GM19043 (cell line): ENCODE data around the gene AP3M1.
"Not testable (repeated sequence)": the region's sequence is repeated elsewhere in the genome, so short reads cannot be mapped to it uniquely, and the experiment has no call there.

Experiments used
- ATAC-seq: cut with Tn5 transposase; IDR thresholded peaks from one replicate; pipeline ENCODE4 v1.9.1; 2021; ENCODE audit warnings: low read depth; ENCODE audit not compliant: unreplicated experiment

Gene AP3M1

DNA sequence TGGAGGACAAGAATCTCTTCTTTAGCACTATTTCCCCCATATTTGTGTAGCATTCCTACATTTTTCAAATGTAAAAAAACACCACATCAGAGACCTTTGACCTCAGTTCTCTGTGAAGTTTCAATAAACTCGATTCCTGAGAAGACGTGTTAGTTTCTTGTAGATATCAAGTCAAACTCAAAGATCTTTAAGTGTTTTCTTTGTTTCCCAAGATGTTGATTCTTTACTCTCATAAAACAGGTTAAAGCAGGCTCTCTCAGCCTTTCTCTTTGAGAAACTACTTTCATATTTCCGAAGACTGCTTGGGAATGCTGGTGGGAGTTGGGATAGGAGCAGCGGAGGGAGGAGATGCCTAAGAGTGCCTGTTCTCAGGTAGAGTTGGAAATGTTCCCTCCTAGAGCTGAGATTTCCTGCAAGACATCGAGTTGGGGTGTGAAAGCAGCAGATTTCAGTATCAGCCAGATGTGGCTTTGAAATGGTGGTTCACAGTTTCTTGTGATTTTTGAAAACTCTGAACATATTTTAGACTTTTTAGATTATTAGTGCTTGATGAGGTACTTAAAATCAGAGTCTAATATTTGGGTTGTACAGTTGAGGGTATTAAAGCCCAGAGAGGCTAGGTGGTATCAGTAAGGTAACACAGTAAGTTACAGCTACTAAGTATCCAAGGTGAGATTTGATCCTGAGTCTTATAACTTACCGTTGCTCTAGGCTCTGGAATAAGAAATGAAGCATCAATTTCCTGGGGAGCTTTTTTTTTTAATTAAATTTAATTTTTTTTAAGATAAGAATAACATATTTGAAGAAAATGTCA is 14.3 kb upstream of the AP3M1 start:
- ATAC-seq, result no peak

DNA sequence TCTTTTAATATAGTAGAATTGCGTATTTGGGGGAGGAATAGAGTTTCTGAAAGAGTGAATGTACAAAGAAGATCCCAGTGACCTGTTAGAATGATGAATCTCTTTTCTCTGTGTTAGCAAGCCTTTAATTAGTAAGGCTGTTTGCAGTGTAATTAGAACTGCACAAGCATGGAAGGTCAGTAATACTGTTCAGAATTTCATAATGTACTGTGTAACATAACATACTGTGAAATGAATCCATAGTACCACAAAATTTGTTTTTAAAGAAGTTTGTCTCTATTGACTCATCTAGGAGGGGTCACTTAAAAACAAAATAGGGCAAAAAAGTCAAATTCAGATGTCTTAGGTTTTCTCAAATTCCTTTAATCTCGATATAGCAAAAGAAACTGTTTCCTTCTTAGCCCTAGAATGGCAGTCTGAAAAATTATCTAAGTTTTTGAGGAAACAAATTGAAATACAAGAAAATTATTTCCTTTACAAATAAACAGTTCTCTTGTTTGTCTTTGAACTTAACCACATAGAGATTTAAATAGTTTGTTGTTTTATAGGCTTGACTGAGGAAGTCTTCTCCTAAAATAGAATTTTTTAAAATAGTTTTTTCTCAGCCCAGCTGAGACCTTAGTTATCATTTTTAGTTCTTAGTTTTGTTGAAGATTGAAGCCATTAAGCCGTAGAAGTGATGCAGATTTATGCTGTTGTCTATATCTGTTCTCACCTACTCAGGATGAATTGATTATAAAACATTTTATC is 12.9 kb upstream of the AP3M1 start:
- no peak for ATAC-seq

DNA sequence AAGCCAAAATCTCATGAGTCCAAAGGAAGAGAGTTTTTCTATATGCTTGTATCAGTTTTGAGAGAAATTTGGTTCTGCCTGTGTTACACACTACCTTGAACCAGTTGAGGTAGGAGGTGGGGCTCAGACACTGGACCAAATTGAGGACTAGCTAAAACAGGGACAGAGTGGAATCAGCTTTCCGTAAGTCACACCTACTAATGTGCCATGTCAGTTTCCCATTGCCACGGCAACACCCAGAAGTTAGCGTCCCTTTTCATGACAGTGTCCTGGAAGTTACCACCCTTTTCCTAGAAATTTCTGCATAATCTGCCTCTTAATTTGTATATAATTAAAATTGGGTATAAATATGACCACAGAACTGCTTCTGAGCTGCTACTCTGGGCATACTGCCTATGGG is 9.4 kb upstream of the AP3M1 start:
- ATAC-seq, result no peak

DNA sequence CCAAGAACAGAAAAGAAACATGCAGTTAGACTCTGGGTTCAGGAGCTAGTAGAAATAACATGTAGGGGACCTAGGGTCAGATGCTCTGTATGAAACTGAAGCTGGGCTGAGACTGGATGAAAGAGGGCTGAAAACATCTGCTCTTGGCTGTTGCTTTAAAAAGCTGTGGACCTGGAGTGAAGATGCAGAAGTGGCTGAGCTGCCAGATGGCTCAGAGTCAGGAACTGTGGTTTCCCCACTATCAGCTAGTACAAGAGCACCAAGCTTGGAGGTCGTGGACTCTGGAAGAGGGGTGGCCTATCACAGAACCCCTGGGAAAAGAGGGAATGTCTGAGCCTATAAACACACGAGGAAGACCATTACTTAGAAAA is 6.3 kb upstream of the AP3M1 start:
- peak; percentile 72 for ATAC-seq

DNA sequence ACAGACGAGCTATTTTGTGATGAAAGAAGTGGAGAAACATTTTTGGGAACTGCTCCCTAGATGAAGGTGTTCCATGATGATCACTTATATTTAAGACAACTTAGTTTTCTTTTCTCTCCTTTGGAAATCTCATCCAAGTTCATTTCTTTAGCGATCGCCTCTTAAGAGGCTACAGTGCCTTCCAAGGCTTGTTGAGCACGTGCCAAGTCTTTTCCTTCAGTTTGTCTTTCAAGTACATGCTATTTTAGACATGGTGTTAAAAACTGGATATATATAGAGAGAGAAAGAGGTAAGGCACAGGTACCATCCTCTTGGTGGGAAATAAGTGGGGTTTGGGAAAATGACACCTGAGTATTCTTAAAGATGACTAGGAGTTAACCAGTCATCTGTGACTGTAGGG is 3.0 kb upstream of the AP3M1 start:
- no peak for ATAC-seq

DNA sequence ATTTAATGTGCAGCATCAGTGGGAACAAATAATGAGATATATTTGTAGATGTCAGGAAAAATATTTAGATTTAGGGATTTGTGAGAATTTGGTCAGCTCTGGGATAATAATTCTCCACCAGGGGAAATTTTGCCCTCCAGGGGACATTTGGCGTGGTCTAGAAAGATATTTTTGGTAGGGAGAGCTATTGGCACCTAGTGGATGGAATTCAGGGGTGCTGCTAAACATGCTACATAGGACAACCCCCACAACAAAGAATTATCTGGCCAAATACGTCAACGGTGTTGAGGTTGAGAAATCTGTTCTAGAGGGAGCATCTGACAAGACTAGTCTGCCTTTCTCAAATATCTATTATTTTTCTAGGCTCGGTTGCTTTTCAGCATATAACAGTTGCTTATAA is 2.5 kb upstream of the AP3M1 start:
- no peak for ATAC-seq

DNA sequence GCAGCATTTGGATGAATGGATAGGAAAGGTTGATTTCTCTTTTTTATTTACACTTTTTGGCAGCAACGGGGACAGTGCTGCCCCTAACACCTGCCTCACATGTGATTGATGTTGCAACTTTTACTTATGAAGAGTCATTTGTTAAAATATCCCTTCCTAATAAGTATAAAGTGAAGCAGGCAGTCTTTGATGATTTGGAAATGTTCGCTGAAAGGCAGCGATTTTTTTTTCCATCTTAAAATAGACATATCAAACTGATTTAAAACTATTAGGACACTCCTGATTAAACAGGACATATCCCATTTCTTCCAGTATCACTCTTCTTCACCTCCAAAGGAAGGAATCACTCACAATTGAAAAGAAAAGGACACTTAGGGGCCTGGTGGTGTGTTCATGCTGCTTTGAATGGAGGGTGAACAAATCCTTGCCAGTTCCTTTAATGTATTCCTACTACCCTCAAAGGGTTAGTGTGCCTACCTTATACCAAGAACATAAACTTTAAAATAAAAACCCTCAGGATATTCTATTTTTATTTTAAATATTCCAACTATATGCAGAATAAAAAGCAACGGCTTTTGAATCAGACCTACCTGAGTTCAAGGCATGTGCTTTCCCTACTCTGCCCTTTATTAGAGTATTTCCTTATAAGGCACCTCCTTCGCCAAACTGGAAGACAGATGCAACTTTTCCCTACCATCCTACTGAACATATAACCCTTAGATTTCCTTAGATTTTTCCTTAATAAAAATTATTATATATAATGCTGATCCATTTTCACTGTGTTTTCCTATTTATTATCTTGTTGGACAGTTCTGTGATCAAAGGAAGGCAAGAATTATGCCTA is 1.5 kb upstream of the AP3M1 start:
- ATAC-seq, result no peak

DNA sequence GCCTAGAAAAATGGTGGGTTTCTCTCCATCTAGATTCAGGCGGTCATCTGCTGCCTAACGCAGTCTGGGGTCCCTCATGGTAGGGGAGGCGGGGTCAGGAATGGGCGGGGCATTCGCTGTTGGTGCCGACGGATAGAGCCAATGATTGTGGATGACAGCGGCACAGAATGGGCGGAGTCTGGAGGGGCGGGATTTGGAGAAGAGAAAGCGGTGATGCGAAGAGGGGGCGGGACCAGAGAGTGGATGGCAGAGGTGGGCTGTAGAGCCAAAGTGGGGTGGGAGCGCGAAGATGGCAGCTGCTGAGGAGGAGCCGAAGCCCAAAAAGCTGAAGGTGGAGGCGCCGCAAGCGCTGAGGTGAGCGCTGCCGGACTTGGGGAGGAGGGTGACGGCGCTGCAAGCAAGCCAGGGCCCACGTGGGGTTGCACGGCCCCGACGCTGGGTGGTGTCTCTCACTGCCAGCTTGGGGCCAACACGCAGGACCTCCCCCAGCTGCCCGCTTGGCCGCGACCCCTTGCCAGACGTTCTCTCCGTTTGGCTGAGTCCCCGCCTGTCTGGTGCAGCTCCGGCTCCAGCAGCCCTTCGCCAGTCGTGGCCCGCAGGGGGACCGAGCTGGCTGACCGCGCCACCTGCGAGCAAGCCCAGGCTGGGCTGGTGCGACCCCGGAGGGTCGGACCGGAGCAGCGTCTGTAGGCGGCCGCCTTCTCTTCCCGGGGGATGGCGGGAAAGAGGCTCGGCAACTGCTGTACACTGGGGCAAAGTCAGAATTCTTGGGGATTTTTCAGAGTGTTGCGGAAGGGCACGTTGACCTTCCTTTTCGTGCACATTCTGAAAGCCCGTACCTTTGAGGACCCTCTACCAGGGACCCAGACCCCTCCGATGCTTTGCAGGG is 606 bp upstream of the AP3M1 start, which contains the start of gene ADK:
ADK (plus strand) TSS at position 232 of the 889 bp plus-strand sequence; CDS start at position 290, 58 bp downstream.
- peak; percentile 77 for ATAC-seq

DNA sequence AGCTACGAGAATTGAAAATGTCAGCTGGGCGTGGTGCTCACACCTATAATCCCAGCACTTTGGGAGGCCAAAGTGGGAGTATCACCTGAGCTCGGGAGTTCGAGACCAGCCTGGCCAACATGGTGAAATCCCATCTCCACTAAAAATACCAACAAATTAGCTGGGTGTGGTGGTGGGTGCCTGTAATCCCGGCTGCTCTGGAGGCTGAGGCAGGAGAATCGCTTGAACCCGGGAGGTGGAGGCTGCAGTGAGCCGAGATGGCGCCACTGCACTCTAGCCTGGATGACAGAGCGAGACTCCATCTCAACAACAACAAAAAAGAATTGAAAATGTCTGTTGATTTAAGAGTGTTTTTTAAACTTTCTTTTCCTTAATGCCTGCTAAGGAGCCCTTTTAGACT is 3.6 kb downstream of the AP3M1 start:
- not testable (repeated sequence) for ATAC-seq

DNA sequence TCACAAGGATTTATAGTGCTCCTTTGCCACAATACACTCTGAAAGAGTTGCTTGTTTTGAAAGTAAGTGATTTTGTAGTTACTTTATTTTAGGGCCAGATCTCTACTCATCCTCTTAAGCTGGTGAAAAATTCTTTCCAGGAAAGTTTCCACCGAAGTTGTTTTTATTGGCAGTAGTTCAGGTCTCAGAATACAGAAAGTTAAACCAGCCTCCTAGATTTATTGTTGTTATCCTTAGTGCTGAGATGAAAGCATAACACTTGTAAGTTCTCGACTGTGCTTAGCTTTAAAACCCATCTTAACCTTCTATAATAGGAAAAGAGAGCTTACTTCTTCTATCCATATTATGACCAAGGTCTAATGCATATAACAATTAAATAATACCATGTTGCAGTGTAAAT is 5.5 kb downstream of the AP3M1 start:
- no peak for ATAC-seq

DNA sequence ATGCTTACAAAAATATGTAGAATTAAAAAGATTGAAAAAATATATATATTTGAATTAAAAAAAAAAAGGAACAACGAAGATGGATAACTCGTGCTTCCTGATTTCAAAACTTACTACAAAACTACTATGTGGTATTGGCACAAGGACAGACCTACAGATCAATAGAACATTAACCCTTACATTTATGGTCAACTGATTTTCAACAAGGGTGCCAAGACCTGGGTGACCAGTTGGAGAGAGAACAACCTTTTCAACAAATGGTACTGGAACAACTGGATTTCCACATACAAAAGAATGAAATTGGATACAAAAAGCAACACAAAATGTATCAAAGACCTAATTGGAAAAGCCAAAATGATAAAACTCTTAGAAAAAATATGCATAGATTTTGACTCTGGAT is 10.1 kb downstream of the AP3M1 start:
- ATAC-seq, result no peak

DNA sequence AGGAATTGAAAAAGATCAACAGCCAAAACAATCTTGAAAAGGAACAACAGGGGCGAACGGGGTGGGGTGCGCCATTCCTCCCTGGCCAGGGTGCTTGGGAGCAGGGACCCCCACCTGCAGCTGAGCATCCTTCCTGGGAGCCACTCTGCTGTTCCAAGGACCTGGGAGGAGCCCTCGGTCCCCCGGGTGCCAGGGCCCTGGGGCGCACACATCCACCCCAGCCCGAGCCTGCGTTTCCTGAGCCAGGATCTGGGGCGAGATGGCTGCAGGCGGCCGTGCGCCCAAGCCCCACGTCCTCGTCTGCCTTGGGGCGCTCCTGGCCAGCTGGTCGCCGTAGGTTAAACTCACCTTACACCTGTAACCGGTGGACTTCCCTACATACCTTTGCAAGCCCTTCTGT is 10.6 kb downstream of the AP3M1 start:
- ATAC-seq, result no peak

DNA sequence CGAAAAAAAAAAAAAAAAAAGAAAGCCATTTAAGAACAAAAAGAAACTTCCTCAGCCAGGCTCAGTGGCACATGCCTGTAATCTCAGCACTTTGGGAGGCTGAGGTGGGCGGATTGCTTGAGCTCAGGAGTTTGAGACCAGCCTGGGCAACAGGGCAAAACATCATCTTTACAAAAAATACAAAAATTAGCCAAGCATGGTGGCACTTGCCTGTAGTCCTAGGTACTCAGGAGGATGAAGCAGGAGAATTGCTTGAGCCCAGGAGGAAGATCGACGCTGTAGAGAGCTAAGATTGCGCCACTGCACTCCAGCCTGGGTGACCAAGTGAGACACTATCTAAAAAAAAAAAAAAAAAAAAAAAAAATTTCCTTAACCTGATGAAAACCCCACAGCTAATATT is 12.0 kb downstream of the AP3M1 start:
- ATAC-seq, result not testable (repeated sequence)

DNA sequence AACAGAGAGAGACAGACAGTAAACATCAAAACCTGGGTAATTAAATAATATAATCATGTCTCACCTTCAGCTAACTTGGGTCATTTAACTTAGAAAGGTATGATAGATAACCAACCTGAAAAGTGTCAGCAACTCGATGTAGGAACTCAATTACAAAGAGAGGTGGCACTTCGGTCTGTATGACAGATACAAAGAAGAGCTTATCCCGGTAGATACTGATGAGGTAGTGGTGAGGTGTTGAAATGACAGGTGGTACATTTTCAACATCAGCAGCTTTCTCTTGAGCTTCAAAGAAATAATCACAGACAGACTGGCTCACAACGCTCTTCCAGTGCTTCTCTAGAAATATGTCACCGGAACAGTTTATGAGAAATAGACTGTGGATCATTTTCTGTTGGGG is 12.6 kb downstream of the AP3M1 start:
- no peak for ATAC-seq

DNA sequence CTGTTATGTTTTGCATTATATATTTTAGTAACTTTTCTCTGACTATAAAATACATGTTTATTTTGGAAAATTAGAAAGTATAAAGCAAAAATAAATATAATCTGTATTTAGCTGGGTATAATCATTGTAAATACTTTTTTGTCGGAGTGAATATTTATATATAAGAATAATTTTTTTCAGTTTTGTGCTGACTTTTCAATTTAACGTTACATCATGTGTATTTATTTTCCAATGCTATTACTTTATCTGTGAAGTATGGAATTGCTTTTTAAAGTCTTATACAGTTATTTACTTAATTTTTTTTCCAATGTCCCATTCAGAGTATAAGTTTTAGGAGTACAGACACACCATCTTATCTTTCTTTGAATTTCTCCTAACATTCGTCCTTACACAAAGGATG is 15.2 kb downstream of the AP3M1 start:
- ATAC-seq, result no peak

DNA sequence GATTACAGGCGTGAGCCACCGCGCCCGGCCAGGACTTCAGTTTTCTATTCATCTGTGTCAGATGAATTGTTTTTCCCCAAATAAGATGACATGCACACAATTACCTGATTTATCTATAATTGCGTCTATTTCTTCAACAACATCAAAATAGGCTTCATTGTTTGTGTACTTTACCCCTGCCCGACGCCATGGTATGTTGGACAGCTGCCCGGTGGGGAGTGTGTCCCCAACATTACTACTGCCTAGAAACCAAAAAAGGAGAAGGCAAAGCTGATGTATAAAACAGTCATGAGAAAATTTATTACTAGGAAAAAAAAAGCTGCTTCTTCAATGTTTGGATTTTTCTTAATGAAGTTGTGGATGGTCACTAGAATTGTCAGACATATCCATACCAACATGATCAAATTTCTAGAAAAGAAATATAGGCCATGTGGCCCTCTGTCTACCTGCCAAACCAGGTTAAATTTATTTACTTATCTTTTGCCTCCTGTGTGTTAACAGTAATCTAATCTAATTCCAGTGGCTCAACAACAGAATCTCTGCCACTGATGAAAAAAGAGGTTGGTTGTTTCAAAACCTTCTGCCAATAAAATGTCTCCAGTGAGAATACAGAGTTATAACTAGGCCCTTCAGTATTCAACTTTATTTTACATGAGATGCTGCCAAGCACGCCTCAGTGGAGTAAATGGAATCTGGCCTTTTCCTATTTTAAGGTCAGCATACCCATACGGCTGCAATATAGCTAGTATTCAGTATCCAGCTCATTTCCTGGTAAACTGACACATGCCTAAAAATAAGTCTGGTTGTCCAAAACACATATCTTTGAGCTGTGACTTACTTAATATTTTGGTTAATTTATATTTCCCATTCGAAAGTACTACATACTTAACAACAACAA is 16.5 kb downstream of the AP3M1 start:
- ATAC-seq, result no peak

DNA sequence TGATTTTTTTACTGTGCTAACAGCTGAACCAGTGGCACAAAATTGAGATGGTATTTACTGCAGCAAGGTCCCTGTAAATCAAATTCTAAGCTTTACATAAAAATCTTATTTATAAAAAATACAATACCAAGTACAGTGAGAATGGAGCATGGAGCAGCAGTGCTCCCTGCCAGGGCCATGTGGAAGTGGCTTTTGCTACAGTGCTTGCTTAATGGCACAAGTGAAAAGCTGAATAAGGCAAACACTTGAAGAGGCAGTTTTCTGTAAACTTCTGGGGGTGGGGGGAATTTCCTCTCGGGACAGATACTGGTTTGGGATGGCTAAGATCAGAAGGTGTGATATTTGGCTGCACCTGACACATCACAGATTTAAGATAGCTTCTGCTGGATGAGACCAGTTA is 27.5 kb downstream of the AP3M1 start:
- ATAC-seq, result no peak

DNA sequence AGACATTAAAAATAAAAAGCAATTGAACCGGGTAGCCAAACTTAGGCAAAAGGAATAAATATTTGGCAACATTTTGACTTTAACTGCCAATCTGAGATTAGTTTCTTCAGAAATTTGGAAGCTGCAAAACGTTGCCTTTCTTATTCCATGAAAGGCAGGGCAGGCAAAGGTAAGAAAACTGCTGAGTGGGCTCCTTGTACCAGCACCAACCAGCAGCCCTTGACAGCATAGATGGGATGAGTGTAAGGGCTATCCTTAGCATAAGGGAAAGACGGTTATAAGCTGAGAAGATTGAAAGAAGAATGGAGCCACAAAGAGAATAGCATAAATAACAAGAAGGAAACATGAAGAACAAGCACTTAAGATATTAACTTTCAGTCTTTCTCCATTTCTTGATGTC is 28.6 kb downstream of the AP3M1 start:
- ATAC-seq, result no peak

DNA sequence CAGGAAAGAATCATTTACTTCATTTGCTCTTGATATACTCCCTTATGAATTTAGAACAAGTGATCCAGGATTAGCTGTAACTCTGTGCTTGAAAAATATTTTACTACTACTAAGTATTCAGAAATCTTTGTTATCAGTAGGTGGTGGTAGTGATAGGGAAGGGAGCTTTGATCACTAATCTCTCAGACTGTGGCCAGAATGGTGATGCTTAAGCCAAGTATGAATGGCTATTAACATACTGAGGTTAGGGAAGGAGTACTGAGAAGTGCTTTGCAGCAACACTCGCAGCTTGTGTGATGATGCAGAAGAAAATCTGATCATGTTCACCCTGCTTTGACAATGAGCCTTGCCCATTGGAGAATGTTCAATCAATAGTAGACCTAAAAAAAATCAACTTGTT is 29.3 kb downstream of the AP3M1 start:
- ATAC-seq, result no peak
